AG04450 (cell line): ENCODE results near the gene ZNF185. TPM values are rescaled to one million over a fixed set of nuclear protein-coding genes. Genes with fewer than 3 reads are reported as not detected.

Source experiments
- CTCF ChIA-PET: fragments of 300-600, 350-600 bp; formaldehyde crosslinking; extraction: SDS; loops from one replicate; lab custom pipeline; 2022; ENCODE audit warnings: antibody characterized with exemption, inconsistent platforms; lab: Charles Lee
- POLR2A ChIA-PET: fragments of 350-600 bp; formaldehyde crosslinking; extraction: SDS; loops from one replicate; lab custom pipeline; 2021; ENCODE audit warnings: antibody characterized with exemption, inconsistent platforms; lab: Yijun Ruan, JAX
- DNase-seq: peaks from one replicate; pipeline ENCODE4 v3.0.0-alpha.2; 2011; ENCODE audit warnings: low read depth, low spot score
- H3K27ac ChIP-seq: one replicate; pipeline ENCODE4 v1.5.1; 2012; ENCODE audit warnings: low read depth, low read length, control low read depth
- H3K27me3 ChIP-seq: one replicate; pipeline ENCODE4 v1.6.0; 2012; ENCODE audit warnings: low read length; ENCODE audit not compliant: control insufficient read depth, insufficient read depth
- H3K4me3 ChIP-seq: 2 replicates; pipeline ENCODE4 v1.5.1; 2011; ENCODE audit warnings: mild to moderate bottlenecking, low read depth, low read length, control low read depth
- H3K9me3 ChIP-seq: 2 replicates; pipeline ENCODE4 v1.5.1; 2012; ENCODE audit warnings: low read length; ENCODE audit not compliant: control insufficient read depth, insufficient read depth
- CTCF ChIP-seq: IDR thresholded peaks from 2 replicates; pipeline ENCODE4 v1.5.1; 2011; ENCODE audit warnings: low read depth, low read length, control low read depth, inconsistent platforms
- polyA plus RNA-seq: library from polyadenylated mRNA; depleted of rRNA; stranded (reverse); fragments of >200 nt; gene quantifications from 2 replicates; pipeline ENCODE4 v1.2.3, GENCODE V29; 2011

The ZNF185 gene
- polyA plus RNA-seq, 1 experiment, result 10.3 TPM

- ChIA-PET CTCF (no interaction called here), POLR2A (no interaction called here)
- DNase-seq, result no peak
- H3K27me3 ChIP-seq, result peaks cover 7% of the 10 kb centered on the region
- H3K27ac ChIP-seq, result no peak overlapping the region
- TF ChIP-seq CTCF, result no peak
- H3K4me3 ChIP-seq, result no peak overlapping the region
- no peaks in the 10 kb centered on the region for H3K9me3 ChIP-seq
Observed at GRCh38 chrX:152884171-152884570, 13.7 kb upstream of the ZNF185 start.

GRCh38 chrX:152886716-152887115 is 11.2 kb upstream of the ZNF185 start:
- Histone ChIP-seq H3K4me3 (no peak overlapping the region), H3K27me3 (peaks cover 7% of the 10 kb centered on the region), H3K27ac (no peak overlapping the region), H3K9me3 (no peaks in the 10 kb centered on the region)
- POLR2A ChIA-PET, result no interaction called here
- TF ChIP-seq CTCF, result no peak
- CTCF ChIA-PET, result no interaction called here
- no peak for DNase-seq

GRCh38 chrX:152892499-152892898 is 5.4 kb upstream of the ZNF185 start:
- no peak for TF ChIP-seq CTCF
- CTCF ChIA-PET, result no interaction called here
- POLR2A ChIA-PET, result no interaction called here
- Histone ChIP-seq H3K27me3 (peaks cover 2% of the 10 kb centered on the region), H3K9me3 (no peaks in the 10 kb centered on the region), H3K27ac (no peak overlapping the region), H3K4me3 (no peak overlapping the region)
- DNase-seq, result no peak

GRCh38 chrX:152892999-152893891 is 4.6 kb upstream of the ZNF185 start:
- Histone ChIP-seq H3K9me3 (no peaks in the 10 kb centered on the region), H3K27me3 (peaks cover 2% of the 10 kb centered on the region), H3K27ac (no peak overlapping the region), H3K4me3 (no peak overlapping the region)
- DNase-seq, result no peak
- POLR2A ChIA-PET, result no interaction called here
- no peak for TF ChIP-seq CTCF
- CTCF ChIA-PET, result no interaction called here

GRCh38 chrX:152893980-152894610 is 3.8 kb upstream of the ZNF185 start:
- H3K9me3 ChIP-seq, result no peaks in the 10 kb centered on the region
- no peak for DNase-seq
- TF ChIP-seq CTCF, result no peak
- H3K4me3 ChIP-seq, result no peak overlapping the region
- CTCF ChIA-PET, result no interaction called here
- H3K27ac ChIP-seq, result no peak overlapping the region
- POLR2A ChIA-PET, result no interaction called here
- H3K27me3 ChIP-seq, result no peaks in the 10 kb centered on the region
